ENCODE results near the gene TNC. TPM values are rescaled to one million over a fixed set of nuclear protein-coding genes. Genes with fewer than 3 reads are reported as not detected.

TNC gene
- total and polyA plus RNA-seq, 2 donors (not counting 3 experiments of a cell fraction or from before 2014, with no cell fraction given), result 0.29 TPM; not detected in 1

GRCh38 chr9:115106001-115106400, 12.0 kb downstream of the TNC start:
- Histone ChIP-seq H3K36me3 (ENCODE audit: control insufficient read depth in 2 of 2, extremely low read depth in 1 of 2, insufficient read depth in 2 of 2, low read length in 2 of 2) (no peaks in the 10 kb centered on the region), H3K9me1 (replicated peaks; ENCODE audit: control insufficient read depth, extremely low read depth, insufficient read depth, low read length) (no peaks in the 10 kb centered on the region), H3K79me2 (ENCODE audit: control insufficient read depth, insufficient read depth, low read length) (no peaks in the 10 kb centered on the region), H4K20me1 (replicated peaks; ENCODE audit: control insufficient read depth, extremely low read depth, insufficient read depth, low read length) (no peaks in the 10 kb centered on the region), H3K27ac (ENCODE audit: insufficient read depth, low read depth, low read length) (no peak overlapping the region), H3K9me3 (replicated peaks; ENCODE audit: control insufficient read depth, insufficient read depth, low read length) (no peaks in the 10 kb centered on the region), H3K4me1 (ENCODE audit: control insufficient read depth, extremely low read depth, insufficient read depth, low read length) (no peaks in the 10 kb centered on the region), H3K9ac (replicated peaks; ENCODE audit: extremely low read depth, insufficient read depth, low read length) (no peak overlapping the region), H3K4me3 (replicated peaks in 1 of 3; ENCODE audit: insufficient read depth in 1 of 3, low read depth in 1 of 3, low read length in 3 of 3) (no peak overlapping the region), H3K27me3 (ENCODE audit: control insufficient read depth in 2 of 2, insufficient read depth in 2 of 2, low read length in 2 of 2) (no peaks in the 10 kb centered on the region), H3K4me2 (ENCODE audit: insufficient read depth, low read length) (no peak overlapping the region), H2AFZ (ENCODE audit: low read depth, low read length) (no peak overlapping the region)
- FAIRE-seq (no peak), DNase-seq (ENCODE audit: low read depth, low spot score) (no peak)
- no TSS peak for BruUV-seq (replicated peaks)
- intact Hi-C loops (cut with micrococcal nuclease) (no loop called here), dilution Hi-C loops (cut with MboI; ENCODE audit: extremely low pct_ligation_motif_present, low sequenced_read_pairs) (no loop called here)
- no peak for TF ChIP-seq POLR2A (IDR thresholded peaks at IDR 0.05; ENCODE audit: low read depth, low read length)
- no peak for TF ChIP-seq MYC (IDR thresholded peaks at IDR 0.05; ENCODE audit: low read depth, low read length)
- TF ChIP-seq FOS (IDR thresholded peaks at IDR 0.05; ENCODE audit: borderline replicate concordance, insufficient read depth, low read length), result no peak
- no peak for TF ChIP-seq GATA2 (IDR thresholded peaks at IDR 0.05; ENCODE audit: insufficient read depth, insufficient read length, low read depth, low read length)
- TF ChIP-seq JUN (IDR thresholded peaks at IDR 0.05; ENCODE audit: borderline replicate concordance, insufficient read depth, insufficient read length, low read depth), result no peak
- no peak for TF ChIP-seq EZH2 (IDR thresholded peaks at IDR 0.05; ENCODE audit: borderline replicate concordance, low read depth, low read length, severe bottlenecking)
- no peak for TF ChIP-seq POLR2AphosphoS5 (IDR thresholded peaks at IDR 0.05; ENCODE audit: insufficient read depth, low read depth, low read length)
- TF ChIP-seq MAX (IDR thresholded peaks at IDR 0.05; ENCODE audit: insufficient read depth, insufficient read length), result no peak
- TF ChIP-seq CTCF (IDR thresholded peaks at IDR 0.05; ENCODE audit: extremely low read depth in 1 of 2, insufficient read depth in 1 of 2, low read depth in 1 of 2, low read length in 2 of 2), result no peak
- ChIA-PET CTCF (no interaction called here), POLR2A (no interaction called here)

Data from endothelial cell of umbilical vein (primary cell).